SKM-1 (cell line): ENCODE results near the gene CPLANE2.
"Not testable (repeated sequence)": the region's sequence is repeated elsewhere in the genome, so short reads cannot be mapped to it uniquely, and the experiment has no call there.

ENCODE experiments used
- DNase-seq: peaks from one replicate; lab custom pipeline; 2025; ENCODE audit not compliant: unreplicated experiment; lab: John Stamatoyannopoulos, UW

CPLANE2 gene

DNA sequence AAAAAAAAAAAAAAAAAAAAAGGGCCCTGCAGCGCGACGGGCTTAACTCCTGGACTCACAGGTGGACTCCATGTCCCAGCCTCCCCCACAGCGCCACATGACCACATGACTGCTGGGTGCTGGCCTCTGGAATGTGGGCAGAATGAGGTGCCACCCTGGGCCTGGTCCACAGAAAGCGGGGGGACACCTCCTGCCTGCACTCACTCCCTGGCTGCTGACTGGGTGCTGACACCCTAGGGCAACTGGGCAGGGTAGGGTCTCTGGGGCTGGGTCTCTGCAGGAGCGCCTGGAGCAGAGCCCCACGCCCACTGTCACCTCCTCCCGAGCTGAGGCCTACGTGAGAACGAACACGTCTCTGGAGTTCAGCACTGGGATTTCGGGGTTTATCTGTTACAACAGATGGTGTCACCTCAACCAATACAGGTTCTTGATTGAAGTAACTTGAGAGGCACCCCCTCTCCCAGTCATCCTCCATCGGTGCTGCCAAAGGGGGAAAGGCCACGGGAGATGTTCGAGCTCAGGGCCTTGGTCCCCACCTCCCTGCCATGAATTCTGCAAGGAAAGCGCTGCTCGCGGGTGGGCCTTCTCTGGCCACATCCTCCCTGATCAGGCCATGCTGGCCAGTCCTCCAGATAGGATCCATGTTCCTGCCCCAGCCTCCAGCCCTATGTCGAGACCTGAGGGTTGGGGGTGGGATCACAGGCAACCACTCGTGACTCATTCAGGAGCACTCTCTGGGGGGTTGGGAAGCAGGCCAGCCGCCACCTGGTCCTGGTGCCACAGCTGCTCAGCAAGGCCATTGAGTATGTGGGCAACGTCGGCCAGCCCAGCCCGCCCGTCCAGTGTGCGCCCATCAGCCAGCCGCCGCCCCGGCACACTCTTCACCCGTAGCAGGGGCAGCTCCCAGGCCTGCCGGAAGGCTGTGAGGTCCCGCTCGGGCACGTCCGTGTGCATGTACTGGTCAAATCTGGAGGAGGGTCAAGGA lies 5.4 kb downstream of the CPLANE2 start:
- no peak for DNase-seq

GRCh38 chr1:16230744-16231143 lies 6.2 kb downstream of the CPLANE2 start:
- DNase-seq = no peak

GRCh38 chr1:16229976-16230740 lies 6.8 kb downstream of the CPLANE2 start:
- DNase-seq = no peak

DNA sequence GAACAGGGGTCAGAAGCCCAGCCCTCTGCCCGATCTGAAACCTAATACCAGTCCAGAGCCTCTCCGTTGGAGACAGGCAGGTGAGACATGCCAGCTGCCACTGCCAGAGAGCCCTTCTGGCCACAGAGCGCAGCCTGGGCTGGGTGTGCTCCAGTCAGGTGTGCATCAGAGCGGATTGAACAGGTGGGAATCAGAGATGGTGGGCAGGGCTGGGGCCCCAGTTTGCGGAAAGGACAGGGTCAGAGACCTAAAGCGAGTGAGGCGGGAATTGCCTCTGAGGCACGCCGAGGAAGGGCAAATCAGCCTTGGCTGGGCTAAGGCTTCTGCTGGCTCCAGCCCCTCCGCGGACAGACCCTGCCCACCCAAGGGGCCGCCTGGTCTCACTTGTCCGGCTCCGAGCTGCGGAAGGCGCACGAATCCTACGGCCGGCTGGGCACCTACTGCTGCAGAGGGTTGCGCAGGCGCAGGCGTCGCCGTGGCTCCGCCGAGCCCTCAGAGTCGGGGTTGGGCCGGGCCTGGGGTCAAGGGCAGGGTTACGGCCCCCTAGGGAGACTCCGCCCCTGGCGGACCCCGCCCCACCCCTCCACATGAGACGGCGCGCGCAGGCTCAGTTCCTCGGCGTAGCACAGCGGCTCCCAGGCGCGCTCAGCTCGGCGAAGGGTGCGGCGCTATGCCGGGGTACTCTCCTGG lies 10.3 kb downstream of the CPLANE2 start:
- no peak for DNase-seq

GRCh38 chr1:16226129-16226489 lies 10.9 kb downstream of the CPLANE2 start:
- DNase-seq = no peak

DNA sequence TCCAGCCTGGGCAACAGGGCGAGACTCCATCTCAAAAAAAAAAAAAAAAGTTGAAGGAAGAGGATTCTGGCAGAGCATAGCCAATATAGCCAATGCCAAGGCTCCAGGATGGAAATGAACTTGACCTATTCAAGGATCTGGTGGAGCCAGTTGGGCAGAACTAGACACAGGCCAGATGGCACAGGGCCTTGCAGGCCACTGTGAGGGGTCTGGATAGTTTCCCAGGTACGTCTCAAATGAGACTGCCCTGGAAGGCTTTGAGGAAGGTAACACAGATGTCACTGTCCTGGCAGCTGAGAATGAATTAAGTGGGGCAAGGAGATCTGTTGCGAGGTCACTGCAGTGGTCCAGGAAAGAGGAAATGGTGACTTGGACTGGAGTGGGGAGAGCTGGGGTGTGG lies 12.5 kb downstream of the CPLANE2 start:
- DNase-seq = no peak

- DNase-seq = not testable (repeated sequence)
Observed at GRCh38 chr1:16222716-16223115, 14.3 kb downstream of the CPLANE2 start.

- no peak for DNase-seq
Observed at GRCh38 chr1:16221499-16221898, 15.5 kb downstream of the CPLANE2 start.

DNA sequence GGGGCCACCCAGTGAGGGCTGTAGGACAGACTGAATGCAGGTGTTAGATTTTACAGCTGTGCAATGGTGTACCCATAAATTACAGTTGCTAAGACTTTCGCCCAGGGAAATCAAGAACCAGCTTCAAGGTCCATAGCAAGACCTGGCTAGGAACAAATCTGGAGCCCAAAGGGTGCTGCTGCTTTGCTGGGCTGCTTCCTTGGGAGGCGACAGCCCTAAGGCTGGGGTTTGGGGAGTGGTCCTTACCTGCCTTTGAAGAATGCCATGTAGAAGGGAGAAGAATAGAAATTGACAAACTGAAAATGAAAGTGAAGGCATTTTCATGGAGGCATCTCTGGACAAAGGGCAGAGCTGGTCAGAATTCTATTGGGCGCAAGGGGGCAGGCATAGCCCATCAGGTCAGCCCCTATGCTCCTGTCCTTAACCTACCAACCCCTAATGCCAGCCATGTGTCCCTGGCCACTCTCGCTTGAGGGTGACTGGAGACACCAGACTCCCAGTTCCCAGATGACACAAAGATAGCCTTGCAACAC lies 16.9 kb downstream of the CPLANE2 start:
- no peak for DNase-seq

GRCh38 chr1:16218674-16219071 lies 18.3 kb downstream of the CPLANE2 start:
- DNase-seq = no peak

- no peak for DNase-seq
Observed at GRCh38 chr1:16218014-16218673, 18.8 kb downstream of the CPLANE2 start.

- peak; percentile 85 for DNase-seq
Observed at GRCh38 chr1:16217061-16217785, 19.8 kb downstream of the CPLANE2 start.

GRCh38 chr1:16215882-16216753 lies 20.9 kb downstream of the CPLANE2 start:
- no peak for DNase-seq

DNA sequence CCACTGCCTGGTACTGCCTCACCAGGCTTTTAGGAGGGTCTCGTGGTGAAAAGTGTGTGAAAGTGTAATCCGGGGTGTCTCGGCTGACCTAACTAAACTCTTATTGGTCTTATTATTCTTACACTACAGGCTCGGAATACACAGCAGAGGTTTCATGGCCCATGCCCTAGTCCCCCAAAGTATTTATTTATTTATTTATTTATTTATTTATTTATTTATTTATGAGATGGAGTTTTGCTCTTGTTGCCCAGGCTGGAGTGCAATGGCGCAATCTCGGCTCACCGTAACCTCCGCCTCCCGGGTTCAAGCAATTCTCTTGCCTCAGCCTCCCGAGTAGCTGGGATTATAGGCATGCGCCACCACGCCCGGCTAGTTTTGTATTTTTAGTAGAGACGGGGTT lies 21.7 kb downstream of the CPLANE2 start:
- DNase-seq = not testable (repeated sequence)

DNA sequence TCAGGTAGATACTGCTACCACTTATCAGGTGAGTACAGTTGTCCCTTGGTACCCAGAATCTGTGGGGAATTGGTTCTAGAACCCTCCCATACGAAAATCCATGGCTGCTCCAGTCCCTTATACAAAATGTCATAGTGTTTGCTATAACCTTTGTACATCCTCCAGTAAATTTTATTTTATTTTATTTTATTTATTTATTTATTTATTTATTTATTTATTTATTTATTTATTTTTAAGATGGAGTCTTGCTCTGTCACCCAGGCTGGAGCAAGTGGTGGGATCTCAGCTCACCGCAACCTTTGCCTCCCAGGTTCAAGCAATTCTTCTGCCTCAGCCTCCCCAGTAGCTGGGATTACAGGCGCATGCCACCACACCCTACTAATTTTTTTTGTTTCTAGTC lies 23.4 kb downstream of the CPLANE2 start:
- DNase-seq = not testable (repeated sequence)

- DNase-seq = no peak
Observed at GRCh38 chr1:16213013-16213412, 24.0 kb downstream of the CPLANE2 start.

DNA sequence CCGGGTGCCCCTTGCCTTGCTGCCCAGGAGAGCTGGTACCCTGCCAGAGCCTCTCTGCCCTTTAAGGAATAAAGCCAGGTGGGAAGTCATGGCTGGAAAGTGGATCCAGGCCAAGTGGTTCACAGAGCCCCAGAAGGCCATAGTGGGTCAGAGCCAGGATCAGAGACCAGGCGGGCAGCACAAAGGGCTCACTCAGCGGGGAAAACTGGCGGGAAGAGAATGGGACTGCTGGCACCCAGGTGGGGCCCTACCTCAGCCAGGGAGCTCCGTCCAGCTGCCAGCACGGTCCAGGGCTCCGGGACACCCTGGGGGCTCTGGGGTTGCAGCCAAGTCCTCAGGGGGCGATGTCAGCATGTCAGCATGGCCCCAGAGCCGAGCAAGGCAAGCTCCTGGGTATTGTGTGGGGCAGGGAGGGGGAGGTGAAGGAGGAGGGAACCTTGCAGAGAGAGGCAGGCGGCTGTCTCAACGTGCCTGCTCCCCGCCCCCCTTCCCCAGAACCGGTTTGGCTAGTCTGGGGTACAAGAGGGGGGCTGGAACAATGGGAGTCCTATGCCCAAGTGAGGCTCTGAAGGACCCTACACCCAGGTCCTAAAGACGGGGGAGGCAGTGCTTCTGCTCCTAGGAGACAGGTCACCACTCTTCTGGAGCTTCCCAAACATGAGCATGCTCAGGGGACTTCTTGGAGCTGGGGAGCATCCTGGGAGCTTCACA lies 24.6 kb downstream of the CPLANE2 start, which contains the start of gene ARHGEF19:
TSS of gene ARHGEF19 (minus strand) at position 402 of the 711 bp plus-strand sequence. CDS start 3,598 bp downstream, outside the sequence.
- DNase-seq = no peak

- no peak for DNase-seq
Observed at GRCh38 chr1:16211824-16212223, 25.2 kb downstream of the CPLANE2 start.
